DMS53 (cell line): Measurements from ENCODE around the gene STC2.

ENCODE experiments used
- DNase-seq: peaks from one replicate; lab custom pipeline; 2025; lab: John Stamatoyannopoulos, UW

STC2 gene

DNA sequence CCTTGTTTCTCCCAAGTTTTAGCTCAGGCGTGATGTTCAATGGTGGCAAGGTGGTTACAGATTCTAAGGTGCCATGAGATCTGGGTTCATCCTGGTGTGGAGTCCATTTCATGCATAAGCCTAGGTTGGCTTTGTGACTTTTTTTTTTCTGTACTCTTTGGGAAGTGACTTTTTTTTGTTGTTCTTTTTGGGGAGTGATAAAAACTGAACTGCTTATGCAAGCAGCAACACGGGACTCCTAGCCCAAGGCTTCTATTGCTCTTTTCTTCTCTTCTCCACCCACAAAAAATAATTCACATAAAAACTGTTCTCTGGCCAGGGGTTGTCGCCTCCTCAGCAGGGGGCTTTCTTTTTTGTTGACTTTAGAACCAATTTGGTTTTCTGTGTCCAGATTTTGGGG is 15.4 kb downstream of the STC2 start:
- DNase-seq: no peak

DNA sequence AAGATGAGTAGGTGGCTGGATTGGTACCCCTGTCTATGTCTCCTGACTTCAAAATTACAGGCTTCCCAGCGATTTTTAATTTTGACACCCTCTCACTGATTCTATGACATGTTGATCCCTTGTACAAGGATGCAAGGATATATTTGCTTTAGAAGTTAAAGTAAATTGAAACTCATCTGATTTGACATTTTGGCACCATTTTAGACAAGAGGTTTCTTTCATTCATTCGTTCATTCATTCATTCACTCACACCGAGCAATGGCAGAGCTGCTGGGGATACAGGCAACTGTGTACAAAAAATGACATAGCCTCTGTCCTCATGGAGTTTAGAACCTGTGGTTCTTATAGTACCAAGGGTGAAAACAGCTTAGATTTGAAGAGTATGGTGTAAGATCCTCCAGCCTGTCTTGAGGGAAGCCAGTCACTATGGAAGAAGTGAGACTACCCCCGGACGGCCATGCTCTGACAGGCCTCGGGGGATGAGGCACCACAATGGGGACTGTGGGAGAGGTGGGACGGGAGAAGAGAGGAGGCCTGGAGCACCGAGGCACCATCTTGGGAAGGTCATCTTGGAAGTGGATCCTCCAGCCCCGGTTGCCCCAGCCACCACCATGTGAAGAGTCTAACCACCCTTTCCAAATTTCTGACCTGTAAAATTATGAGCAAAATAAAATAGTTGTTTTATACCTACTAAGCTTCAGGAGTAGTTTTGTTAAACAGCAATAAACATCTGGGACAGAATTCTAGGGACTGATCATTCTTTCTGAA is 16.2 kb downstream of the STC2 start:
- no peak for DNase-seq

DNA sequence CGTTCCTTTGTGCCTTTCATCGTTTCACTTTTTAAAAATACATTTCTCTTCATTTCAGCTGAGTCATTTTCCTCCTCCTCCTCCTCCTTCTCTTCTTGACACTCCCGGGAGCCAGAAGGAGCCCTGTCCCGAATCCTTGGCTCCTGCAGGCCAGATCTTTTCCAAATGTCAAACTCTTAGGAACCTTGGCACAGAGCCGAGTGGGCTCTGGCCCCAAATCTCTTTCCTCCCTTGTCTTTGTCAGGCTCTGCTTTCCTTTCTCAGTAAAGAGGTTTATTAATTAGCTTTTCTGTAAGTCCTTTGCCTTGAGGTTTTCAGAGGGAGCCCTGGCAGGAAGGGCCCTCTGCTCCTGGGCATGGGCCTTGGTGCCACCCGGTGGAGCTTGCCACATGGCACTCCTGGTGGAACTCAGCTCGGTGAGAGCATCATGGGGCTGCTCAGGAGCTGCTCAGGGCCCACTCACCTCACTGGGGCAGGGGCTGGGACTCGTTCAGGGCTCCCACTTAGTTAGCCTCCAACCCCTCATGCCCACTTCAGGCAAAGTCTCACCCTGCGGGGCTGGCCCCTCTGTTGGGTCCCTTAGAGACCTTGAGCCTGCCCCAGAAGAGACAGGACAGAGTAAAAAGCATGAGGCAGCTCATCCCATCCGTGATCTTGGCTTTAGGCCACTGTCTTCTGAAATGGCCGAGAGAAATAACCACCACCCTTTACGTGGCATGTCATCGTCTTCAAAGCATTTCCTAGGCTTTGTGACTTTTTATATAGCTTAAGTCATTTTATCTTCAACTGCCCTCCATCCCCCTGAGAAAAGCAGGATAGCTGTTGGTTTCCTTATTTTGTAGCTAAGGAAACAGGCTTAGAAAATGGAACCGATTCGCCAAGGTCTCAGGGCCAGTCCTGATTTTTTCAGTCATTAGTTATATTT is 17.1 kb downstream of the STC2 start:
- no peak for DNase-seq

DNA sequence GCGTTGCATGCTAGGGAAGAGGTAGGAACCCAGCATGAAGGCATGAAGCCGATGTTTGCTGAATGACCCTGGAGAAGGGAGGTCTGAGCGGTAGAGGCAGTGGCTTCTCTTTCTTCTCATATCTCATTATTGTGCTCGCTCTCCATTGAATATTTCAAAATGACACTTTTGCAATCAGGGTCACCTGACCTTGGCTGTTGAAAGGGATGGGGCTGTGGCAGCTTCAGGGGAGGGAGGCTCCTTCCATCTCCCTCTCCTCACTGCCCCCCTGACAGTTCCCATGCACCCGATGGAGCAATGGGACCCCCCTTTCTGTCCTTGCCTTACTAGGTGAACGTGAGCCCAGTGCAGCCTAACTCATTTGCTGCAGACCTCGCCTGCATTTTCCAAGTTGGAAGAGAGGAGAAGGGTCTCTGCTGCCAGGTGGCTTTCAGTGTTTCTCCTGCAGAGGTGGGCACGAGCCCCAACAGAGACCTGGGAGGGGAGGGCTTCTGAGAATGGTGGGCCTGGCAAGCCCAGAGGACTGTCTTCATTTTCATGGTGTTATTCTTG is 17.9 kb downstream of the STC2 start:
- no peak for DNase-seq

DNA sequence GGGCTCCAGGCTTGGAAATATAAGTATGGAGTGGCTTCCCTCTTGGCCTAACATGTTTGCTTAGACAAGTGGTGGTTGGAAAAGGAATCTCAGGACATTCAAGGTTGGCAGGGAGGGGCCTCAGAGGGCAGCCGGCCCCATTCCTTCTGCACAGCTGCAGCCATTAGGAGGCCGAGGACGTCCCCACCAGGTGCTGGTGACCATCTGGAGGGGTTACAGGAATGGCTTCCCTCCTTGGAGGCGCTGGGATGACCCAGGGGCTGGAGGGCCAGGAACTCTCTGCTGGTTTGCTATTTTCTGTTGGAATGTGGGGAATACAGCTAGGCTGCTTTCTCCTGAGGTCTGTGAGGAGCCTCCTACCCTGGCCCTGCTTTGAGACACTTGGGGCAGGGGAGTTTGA is 18.5 kb downstream of the STC2 start:
- no peak for DNase-seq

DNA sequence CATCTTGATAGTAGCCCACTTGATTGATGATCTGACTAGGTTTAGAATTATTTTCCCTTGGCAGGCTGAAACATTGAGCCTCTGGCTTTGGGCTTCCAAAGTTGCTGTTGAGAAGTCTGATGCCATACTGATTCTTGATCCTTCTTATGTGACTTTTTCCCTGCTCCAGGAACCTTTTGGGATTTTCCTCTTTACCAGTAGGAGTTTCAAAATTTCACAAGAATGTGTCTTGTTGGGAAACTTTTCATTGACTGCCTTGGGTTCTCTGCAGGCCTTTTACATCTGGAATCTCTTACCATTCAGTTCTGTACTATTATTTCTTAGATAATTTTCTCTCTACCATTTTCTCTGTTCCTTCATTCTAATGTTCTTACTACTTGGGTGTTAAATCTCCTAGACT is 20.0 kb downstream of the STC2 start:
- DNase-seq: no peak

DNA sequence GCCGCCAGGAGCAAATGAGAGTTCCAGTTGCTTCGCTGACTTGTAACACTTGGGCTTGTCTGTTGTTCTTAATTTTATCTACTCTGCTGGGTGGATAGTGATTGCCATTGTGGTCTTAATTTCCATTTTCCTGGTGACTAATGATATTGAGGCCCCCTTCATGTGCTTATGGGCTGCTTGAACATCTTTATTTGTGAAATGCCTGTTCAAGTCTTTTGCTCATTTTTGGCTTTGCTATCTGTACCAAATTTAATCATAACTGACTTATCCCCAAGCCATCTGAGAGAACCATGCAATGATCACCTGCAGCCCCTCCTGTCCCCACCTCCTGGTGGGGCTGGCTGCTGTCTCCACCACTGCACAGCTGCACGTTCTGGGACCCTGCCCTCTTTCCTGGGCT is 20.5 kb downstream of the STC2 start:
- DNase-seq: no peak

DNA sequence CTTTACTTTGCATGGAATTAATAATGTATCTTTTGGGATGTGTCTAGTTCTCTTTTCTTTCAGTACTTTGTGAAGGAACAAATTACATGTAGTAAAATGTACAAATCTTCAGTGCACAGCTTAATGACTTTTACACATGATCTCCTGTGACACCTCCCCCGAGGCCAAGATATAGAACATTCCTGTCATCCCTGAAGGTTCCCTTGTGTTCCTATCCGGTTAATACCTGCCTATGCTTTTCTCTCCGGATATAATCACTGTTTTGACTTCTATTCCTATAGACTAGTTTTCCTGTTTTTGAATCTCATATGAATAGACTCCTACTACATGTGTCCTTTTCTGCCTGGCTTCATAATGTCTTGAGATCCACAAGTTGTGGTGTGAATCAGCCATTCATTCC is 21.5 kb downstream of the STC2 start:
- DNase-seq: no peak

DNA sequence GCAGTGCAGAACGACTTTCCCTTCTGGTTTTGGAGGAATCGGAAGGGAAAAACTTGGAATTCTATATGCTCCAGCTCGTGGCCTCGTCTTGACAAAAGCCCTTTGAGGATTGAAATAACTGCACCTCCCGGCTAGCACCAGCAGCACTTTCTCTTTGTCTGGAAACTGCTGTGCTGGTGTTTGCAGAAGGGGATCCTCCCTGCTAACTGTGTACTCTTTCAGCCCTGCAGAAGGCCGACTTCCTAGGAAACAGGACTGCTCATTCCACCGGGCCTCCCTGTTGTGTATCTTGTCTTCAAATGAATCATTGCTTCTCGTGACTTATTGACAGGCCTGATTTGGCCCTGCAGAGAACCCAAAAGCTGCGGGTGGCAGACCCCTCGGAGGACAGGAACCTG is 23.6 kb downstream of the STC2 start:
- no peak for DNase-seq

DNA sequence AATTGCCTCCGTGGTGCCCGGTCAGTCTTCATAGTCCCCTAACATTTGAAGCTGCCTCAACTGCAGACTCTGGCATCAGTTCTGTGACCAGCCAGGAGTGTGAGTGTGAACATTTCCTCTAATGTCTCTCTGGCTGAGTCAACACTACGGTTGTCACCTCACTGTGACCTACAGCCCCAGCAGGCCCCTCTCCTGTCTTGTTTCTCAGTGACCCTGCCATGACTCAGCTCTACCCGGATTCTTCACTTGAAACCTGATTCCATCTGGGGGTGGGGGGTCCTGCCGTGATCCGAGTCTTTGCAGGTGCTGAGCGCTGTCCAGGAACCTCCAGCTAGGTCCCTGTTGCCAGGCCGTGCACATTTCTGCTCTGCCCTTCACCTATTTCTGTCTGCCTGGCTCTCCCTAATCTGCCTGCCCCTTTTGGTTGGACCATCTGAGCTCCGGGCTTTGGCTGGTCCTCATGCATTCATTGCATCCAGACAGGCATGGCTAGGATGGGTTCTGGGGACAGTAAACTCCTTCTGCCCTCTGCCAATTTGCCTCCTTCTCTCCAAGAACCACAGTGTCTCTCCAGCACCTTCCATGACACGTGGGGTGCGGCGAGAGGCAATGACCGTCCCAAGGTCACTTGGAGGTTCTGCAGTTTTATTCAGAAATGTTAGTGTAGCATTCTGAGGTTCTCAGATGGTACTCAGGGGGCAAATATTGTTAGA is 24.2 kb downstream of the STC2 start:
- DNase-seq: peak; percentile 46

DNA sequence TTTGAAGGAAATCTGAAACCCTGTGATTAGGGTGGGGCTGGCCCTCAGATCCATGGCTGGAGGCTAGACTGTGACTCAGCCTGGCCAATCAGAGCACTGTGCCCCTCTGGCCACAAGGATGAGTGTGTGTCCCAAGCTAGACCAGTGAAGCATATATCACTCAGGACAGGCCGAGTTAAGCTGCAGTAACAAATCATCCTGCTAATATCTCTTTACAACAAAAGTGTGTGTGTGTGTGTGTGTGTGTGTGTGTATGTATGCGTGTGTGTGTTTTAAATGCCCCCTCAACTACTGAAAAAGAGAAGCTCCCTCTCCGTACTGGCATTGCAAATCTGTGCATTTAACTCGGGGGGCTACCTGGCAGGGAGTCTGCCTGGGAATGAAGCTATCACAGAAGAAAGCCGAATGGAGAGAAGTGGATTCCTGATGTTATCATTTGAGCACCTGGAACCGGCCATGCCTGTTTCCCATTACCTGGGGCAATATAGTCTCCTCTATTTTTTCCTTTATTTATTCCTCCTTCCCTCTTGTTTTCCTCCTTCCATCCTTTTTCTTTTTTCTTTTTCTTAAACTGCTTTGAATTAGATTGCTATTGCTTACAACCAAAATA is 25.6 kb downstream of the STC2 start:
- no peak for DNase-seq

DNA sequence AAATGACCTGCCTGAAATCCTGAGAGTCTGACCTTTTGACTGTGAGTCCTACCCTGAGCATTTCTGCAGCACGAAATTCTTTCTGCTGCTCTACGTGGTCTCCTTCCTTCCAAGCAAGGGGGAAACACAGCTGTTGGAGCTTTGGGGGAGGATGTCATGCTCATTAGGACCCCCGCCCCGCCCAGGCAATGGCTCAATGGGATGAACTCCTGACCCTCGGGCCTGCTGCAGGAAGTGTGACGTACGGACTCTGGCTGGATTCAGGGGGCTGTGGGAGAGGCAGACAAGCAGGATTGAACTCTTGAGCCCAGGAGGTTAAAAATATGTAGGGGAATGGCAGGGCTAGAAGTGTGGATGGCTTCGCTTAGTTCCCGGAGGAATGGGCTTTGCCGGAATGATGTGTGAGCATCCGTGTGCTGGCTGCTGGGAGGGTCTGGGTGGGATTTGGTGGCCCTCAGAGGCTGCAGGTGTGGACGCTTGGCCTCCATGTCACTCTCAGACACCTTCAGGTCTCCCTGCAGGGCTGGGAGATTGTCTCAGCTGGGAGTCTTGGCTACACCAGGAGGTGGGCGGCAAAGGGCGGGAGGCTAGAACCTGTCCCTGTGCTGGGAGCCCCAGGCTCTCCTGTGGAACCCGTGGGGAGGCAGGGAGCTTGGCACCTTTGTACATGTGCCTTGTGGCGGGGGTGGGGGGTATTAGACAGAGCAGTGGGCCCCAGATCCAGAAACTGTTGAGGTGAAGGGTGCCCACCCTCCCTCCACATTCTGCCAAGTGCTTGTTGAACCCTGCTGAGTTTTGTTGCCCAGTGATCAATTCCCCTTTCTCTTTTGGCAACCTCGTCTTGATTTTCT is 26.3 kb downstream of the STC2 start:
- no peak for DNase-seq

DNA sequence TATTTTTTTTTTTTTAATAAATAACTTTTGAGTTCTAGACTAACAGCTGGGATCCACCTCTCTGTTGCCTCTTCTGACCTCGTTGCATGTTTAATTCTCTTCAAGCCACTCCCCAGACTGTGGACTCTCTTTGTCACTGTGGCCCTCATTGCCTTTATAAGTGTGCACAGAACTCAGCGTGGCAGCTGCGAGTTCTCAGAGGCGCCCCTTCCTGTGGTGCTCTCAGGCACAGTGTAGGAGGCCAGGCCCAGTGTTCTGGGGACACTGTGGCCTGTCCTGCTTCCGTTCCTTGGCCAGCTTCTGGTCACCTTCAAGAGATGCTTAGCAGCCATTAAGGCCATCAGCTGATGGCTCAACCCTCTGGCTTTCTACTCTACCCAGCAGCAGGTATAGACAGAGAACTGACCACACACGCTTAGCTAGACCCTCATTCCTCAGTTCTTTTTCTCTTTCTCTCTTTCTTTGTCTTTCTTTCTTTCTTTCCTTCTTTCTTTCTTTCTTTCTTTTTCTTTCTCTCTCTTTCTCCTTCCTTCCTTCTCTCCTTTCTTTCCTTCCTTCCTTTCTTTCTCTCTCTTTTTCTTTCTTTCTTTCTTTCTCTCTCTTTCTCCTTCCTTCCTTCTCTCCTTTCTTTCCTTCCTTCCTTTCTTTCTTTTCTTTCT is 27.7 kb downstream of the STC2 start:
- no peak for DNase-seq

DNA sequence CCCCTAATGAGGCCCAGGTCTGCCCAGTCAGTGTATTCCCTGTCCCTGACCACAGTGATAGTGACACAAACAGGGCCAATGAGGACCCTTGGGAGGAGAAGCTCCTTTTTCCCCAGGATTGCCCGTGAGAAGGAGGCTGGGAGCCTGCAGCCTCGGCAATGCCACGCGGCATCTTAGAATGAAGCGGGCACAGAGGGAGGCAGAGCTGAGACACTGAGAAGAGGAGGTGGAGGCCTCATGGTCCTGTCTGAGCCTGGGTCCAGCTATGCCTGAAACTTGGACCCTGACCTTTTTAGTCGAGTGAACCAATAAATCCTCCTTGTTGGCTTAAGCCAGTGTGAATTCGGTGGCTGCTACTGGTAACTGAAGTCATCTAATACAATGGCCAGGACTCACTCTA is 28.4 kb downstream of the STC2 start:
- no peak for DNase-seq

DNA sequence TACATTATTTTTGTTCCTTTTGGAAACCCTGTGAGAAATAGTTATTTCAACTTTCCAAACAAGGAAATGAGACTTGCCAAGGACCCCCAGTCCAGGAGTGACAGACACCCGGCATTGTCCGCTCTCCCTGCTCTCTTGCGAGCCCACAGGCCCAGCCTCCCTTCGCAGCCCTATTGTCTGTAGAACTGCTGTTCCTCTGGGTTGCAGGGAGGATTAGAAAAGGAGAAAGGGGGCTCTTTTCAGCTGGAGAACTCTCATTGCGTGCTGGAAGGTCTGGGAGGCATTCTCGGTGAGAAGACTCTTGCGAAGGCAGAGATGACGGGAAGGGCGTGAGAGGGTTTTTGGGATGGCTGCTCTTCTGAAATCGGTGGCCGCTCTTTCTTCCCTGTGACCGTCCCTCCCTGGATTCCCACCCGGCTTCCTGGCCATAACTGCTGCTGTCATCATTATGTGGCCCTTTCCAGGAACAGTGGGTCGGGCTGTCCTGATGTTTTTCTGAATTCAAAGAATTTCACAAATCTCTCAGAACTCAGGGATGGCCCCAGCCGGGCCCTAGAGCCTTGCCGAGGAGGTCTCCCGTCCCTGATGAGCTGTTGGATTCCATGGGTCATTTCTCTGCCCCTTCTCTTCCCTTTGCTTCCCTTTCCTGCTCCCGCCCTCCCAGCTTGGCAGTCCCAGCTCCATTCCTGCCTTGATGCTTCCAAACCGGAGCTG is 29.8 kb downstream of the STC2 start:
- no peak for DNase-seq

DNA sequence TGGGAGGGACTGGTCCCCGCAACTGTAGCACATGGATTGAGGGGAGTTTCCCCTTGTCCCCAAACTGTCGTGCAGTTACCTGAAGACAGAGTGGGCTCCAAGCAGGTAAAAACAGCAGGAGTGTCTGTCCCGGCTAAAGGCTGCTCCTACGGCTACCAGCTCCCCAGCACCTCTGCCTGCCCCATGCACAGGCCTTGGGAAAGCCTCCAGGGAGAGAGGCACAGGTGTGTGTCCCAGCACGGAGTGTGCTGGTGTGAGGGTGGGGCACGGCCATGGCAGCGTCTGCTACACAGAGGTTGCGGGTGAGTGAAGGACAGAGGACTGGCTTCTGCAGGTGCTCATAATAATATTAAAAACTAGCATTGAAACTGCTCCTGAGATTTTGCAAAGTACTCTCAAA is 30.4 kb downstream of the STC2 start:
- no peak for DNase-seq

DNA sequence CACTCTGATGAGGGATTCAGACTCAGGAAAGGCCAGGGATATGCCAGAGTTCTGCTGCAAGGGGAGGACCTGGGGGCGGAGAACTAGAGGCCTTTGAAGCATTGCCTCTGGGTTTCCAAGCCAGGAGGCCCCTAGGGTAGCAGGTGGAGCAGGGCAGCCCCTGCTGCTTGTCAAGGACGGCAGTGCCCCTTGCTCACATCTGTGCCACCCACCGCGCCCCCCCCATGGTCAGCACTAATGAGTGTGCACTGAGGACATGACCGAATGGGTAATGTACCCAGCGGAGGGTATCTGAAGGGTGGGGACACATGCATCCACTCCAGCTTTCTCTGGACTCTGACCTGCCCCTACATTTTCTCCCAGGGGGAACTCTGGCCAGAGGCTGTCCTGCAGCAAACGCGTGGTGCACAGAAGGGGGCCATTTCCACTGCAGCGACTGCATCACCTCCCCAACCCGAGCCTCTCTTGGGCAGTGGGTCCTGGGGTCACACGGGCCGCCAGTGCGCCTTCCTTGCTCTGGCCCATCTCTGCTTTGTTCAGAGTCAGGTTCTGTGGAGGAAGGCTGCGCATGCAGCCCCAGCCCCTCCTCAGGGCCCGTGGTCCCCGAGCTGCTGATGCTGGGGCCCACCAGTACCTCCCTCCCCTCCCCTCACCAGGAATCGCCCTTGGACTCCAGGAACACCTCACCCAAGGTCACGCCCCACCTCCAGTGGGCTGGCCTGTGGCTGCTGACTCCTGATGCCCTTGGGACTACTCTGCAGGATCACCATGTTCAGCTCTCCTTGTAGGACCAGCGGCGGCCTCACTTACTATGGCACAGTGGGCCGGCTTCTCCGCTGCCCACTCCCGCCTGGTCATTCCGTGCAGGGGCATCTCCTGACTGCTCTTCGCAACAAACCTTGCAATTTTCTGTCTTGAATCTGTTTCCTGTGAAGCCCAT is 31.2 kb downstream of the STC2 start:
- no peak for DNase-seq

DNA sequence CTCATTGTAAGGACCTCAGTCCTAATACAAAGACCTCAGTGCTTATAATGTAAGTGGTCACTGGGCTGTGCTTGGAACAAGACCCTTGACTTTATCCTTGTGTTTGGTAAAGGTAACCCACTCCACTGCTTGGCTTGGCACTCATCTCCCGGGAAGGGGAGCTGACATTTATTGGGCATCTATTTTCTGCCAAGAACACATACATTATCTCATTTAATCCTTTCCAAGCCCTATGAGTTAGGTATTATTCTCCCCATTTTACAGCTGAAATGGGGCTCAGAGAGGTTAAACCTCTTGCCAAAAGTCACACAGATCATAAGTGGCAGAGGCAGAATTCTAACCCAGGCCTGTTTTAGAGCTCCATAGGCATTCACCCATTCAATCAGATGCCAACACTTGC is 32.4 kb downstream of the STC2 start:
- no peak for DNase-seq
